Sigmoid colon (tissue), 7 donors: ENCODE results near the gene TMA16. TPM values are rescaled to one million over a fixed set of nuclear protein-coding genes. Genes with fewer than 3 reads are reported as not detected.

Experiments
- DNase-seq: peaks from one replicate; pipeline ENCODE4 v3.0.0-alpha.2; 2019
- H3K27ac ChIP-seq, 4 donors: fragments of 200-600 bp; sonication (generic); one replicate each; pipeline ENCODE4 v1.5.1; 2016 to 2019; ENCODE audit warnings: mild to moderate bottlenecking in 1 of 4
- H3K27me3 ChIP-seq, 3 donors: fragments of 200-600 bp; sonication (generic); one replicate each; pipeline ENCODE4 v1.5.1; 2019; ENCODE audit warnings: mild to moderate bottlenecking in 1 of 3
- H3K36me3 ChIP-seq, 4 donors: fragments of 200-600 bp; sonication (generic); one replicate each; pipeline ENCODE4 v1.5.1; 2016 to 2019
- H3K4me1 ChIP-seq, 4 donors: fragments of 200-600 bp; sonication (generic); one replicate each; pipeline ENCODE4 v1.5.1; 2017 to 2019
- H3K4me3 ChIP-seq, 4 donors: fragments of 200-600 bp; sonication (generic); one replicate each; pipeline ENCODE4 v1.5.1; 2017 to 2019; ENCODE audit warnings: mild to moderate bottlenecking in 2 of 4, moderate library complexity in 1 of 4
- H3K9me3 ChIP-seq, 4 donors: fragments of 200-600 bp in 3 of 4; sonication (generic) in 3 of 4; one replicate each; pipeline versions ENCODE4 v1.5.1 to v1.6.1; 2013 to 2019
- CTCF ChIP-seq, 4 experiments: fragments of 450-650 bp in 3 of 4; fragments of 200-600 bp in 1 of 4; IDR thresholded peaks; one replicate each; pipeline ENCODE4 v1.5.1; 2016 to 2019; ENCODE audit warnings: antibody characterized with exemption in 4 of 4, mild to moderate bottlenecking in 3 of 4, moderate library complexity in 2 of 4
- EP300 ChIP-seq, 4 donors: sonication (generic); formaldehyde crosslinking; IDR thresholded peaks; one replicate each; pipeline ENCODE4 v1.6.1; 2017; ENCODE audit warnings: antibody characterized with exemption in 4 of 4
- POLR2A ChIP-seq, 2 donors: fragments of 450-650 bp; IDR thresholded peaks; one replicate each; pipeline ENCODE4 v1.6.1; 2016; ENCODE audit warnings: antibody characterized with exemption in 2 of 2, mild to moderate bottlenecking in 2 of 2, moderate library complexity in 2 of 2
- POLR2AphosphoS5 ChIP-seq, 4 donors: sonication (generic); formaldehyde crosslinking; IDR thresholded peaks; one replicate each; pipeline ENCODE4 v1.6.1; 2017; ENCODE audit warnings: antibody characterized with exemption in 4 of 4
- WGBS, 2 donors: extraction: QIAGEN DNeasy Blood & Tissue Kit; methylation state at CpG; one replicate each; pipeline ENCODE4 v1.1.7; 2013; 5-methylcytosine and 5-hydroxymethylcytosine counted together
- intact Hi-C: fragments of 100-400 bp; cut with DNase I; formaldehyde crosslinking; loops from one replicate; pipeline ENCODE4 v1.15.1; 2023
- polyA plus RNA-seq, 3 donors: library from polyadenylated mRNA; stranded (reverse); fragments of 200-250 nt; gene quantifications; one replicate each; pipeline ENCODE4 v1.2.3, GENCODE V29; 2013
- total RNA-seq, 4 donors: library from RNA; depleted of rRNA; stranded (reverse); fragments of >200 nt; gene quantifications; one replicate each; pipeline ENCODE4 v1.1.0, GENCODE V29; 2016
- donor health status: healthy with polysubstance abuse.
- donor health status: Bipolar disorder and iron deficiency.
- donor health status: healthy.

TMA16 gene
- total and polyA plus RNA-seq, 7 donors, result 12.5 to 28.0 (median 20.7) TPM

- Histone ChIP-seq H3K27me3 (no peaks in the 10 kb centered on the region), H3K4me3 (no peak overlapping the region), H3K4me1 (peaks cover 0 to 8% (median 7%) of the 10 kb centered on the region in 4 donors), H3K36me3 (no peaks in the 10 kb centered on the region), H3K9me3 (no peaks in the 10 kb centered on the region), H3K27ac (no peak overlapping the region)
- WGBS, 2 donors, result 7 to 35% methylated on average over 3 of the region's 3 CpGs
- intact Hi-C loops, result loop anchor here (5.0 kb wide), 1 partner anchor 1177 kb away; no protein-coding TSS in a partner anchor
- no peak for DNase-seq
- TF ChIP-seq CTCF (IDR thresholded peaks at IDR 0.05) (peak in 2 of 4 experiments; percentile 21 to 59), POLR2A (IDR thresholded peaks at IDR 0.05) (no peak)
Measured at GRCh38 chr4:163554870-163555465, 60.5 kb downstream of the TMA16 start.

- TF ChIP-seq CTCF (IDR thresholded peaks at IDR 0.05) (no peak), POLR2AphosphoS5 (IDR thresholded peaks at IDR 0.05) (no peak)
- DNase-seq, result no peak
- Histone ChIP-seq H3K4me1 (no peaks in the 10 kb centered on the region), H3K9me3 (no peaks in the 10 kb centered on the region), H3K27ac (no peak overlapping the region), H3K4me3 (no peak overlapping the region), H3K27me3 (no peaks in the 10 kb centered on the region), H3K36me3 (no peaks in the 10 kb centered on the region)
- 34 to 41% methylated on average over 2 of the region's 2 CpGs for WGBS, 2 donors
- intact Hi-C loops, result no loop called here
Measured at GRCh38 chr4:163556177-163556576, 61.7 kb downstream of the TMA16 start.

- H3K27ac ChIP-seq, result no peak overlapping the region
- no peak for DNase-seq
- intact Hi-C loops, result no loop called here
Measured at GRCh38 chr4:163556650-163557391, 62.3 kb downstream of the TMA16 start.

GRCh38 chr4:163558539-163559044, 64.1 kb downstream of the TMA16 start:
- WGBS, 2 donors, result 6 to 11% methylated on average over 6 of the region's 6 CpGs
- Histone ChIP-seq H3K9me3 (no peaks in the 10 kb centered on the region), H3K4me3 (no peak overlapping the region), H3K27me3 (no peaks in the 10 kb centered on the region), H3K27ac (peak overlapping the region in 2 of 4 donors; percentile 4 to 38), H3K36me3 (no peaks in the 10 kb centered on the region), H3K4me1 (no peaks in the 10 kb centered on the region)
- TF ChIP-seq CTCF (IDR thresholded peaks at IDR 0.05), result no peak
- peak in 3 of 4 donors; percentile 12 to 52 (median 21) for TF ChIP-seq EP300 (IDR thresholded peaks at IDR 0.05)
- TF ChIP-seq POLR2A (IDR thresholded peaks at IDR 0.05), result no peak
- no peak for TF ChIP-seq POLR2AphosphoS5 (IDR thresholded peaks at IDR 0.05)
- no peak for DNase-seq
- intact Hi-C loops, result no loop called here

More at GRCh38 chr4:163556650-163557391, 62.3 kb downstream of the TMA16 start:
- Histone ChIP-seq H3K4me1 (no peaks in the 10 kb centered on the region), H3K9me3 (no peaks in the 10 kb centered on the region), H3K36me3 (no peaks in the 10 kb centered on the region), H3K4me3 (no peak overlapping the region), H3K27me3 (no peaks in the 10 kb centered on the region)
- no peak for TF ChIP-seq EP300 (IDR thresholded peaks at IDR 0.05)
- TF ChIP-seq POLR2AphosphoS5 (IDR thresholded peaks at IDR 0.05), result no peak
- TF ChIP-seq POLR2A (IDR thresholded peaks at IDR 0.05), result no peak
- no peak for TF ChIP-seq CTCF (IDR thresholded peaks at IDR 0.05)
- 67 to 68% methylated on average over 5 of the region's 5 CpGs for WGBS, 2 donors
